HepG2 (cell line): ENCODE data around the gene OSBPL10. TPM values are rescaled to one million over a fixed set of nuclear protein-coding genes. Genes with fewer than 3 reads are reported as not detected.

Experiments
- CCDC6 ChIP-seq: sonication (generic); formaldehyde crosslinking; IDR thresholded peaks from 2 replicates; pipeline ENCODE4 v1.8.1; 2022; ENCODE audit warnings: mild to moderate bottlenecking, missing genetic modification reagents, moderate library complexity
- FOSL2 ChIP-seq: sonication (generic); formaldehyde crosslinking; IDR thresholded peaks from 2 replicates; pipeline ENCODE4 v1.4.0; 2020; ENCODE audit warnings: missing genetic modification reagents
- KLF15 ChIP-seq: sonication (generic); formaldehyde crosslinking; IDR thresholded peaks from 2 replicates; pipeline ENCODE4 v1.8.1; 2023; ENCODE audit warnings: borderline replicate concordance, mild to moderate bottlenecking, inconsistent platforms, missing genetic modification reagents, mixed read lengths
- LCORL ChIP-seq, 2 experiments: fragments of 450-650 bp in 1 of 2; sonication (generic) in 1 of 2; formaldehyde crosslinking in 1 of 2; IDR thresholded peaks; 2 replicates each; pipeline versions ENCODE4 v1.5.0 to v1.6.1; 2017 to 2020; ENCODE audit warnings: antibody characterized with exemption in 1 of 2, missing genetic modification reagents in 1 of 2
- MED1 ChIP-seq: sonication (generic); formaldehyde crosslinking; IDR thresholded peaks from 2 replicates; pipeline ENCODE4 v1.4.0; 2020; ENCODE audit warnings: missing genetic modification reagents
- PHF21A ChIP-seq: sonication (generic); formaldehyde crosslinking; IDR thresholded peaks from 2 replicates; pipeline ENCODE4 v1.5.0; 2020; ENCODE audit warnings: mild to moderate bottlenecking, missing genetic modification reagents
- SOX5 ChIP-seq: IDR thresholded peaks from 2 replicates; pipeline ENCODE4 v1.6.1; 2016; ENCODE audit warnings: borderline replicate concordance
- ZFP62 ChIP-seq: sonication (generic); formaldehyde crosslinking; IDR thresholded peaks from 2 replicates; pipeline ENCODE4 v1.4.0; 2020; ENCODE audit warnings: missing genetic modification reagents
- ZNF292 ChIP-seq: sonication (generic); formaldehyde crosslinking; IDR thresholded peaks from 2 replicates; pipeline ENCODE4 v1.8.1; 2022; ENCODE audit warnings: mild to moderate bottlenecking, low read depth, missing genetic modification reagents, borderline replicate concordance
- polyA plus RNA-seq, 8 experiments: library from polyadenylated mRNA; depleted of rRNA in 3 of 8; stranded (reverse) in 7 of 8; unstranded in 1 of 8; fragments of >200 nt; fragmentation: Illumina TruSeq in 4 of 8; extraction: Trizol in 4 of 8; gene quantifications; 2 replicates each; pipeline versions ENCODE4 v1.2.1 to v1.2.3, GENCODE V29; 2011 to 2016; ENCODE audit warnings: low read depth in 4 of 8, missing spikeins in 1 of 8, mixed read lengths in 1 of 8; ENCODE audit not compliant: insufficient read depth in 1 of 8
- total RNA-seq, 5 experiments: library from RNA; depleted of rRNA; stranded (reverse); fragments of >200 nt; fragmentation: Illumina TruSeq; extraction: Trizol; gene quantifications; 2 replicates each; pipeline ENCODE4 v1.2.3, GENCODE V29; 2016; ENCODE audit warnings: low read depth in 1 of 5
- TF ChIP-seq, protein P1 (sequence below): sonication (generic); formaldehyde crosslinking; IDR thresholded peaks from 2 replicates; pipeline ENCODE4 v1.9.0; 2022; ENCODE audit warnings: low read depth, missing genetic modification reagents
- TF ChIP-seq, protein P2 (sequence below): sonication (generic); formaldehyde crosslinking; conservative IDR thresholded peaks from 2 replicates; pipeline ENCODE4 v1.5.0; 2020; ENCODE audit warnings: missing genetic modification reagents
- TF ChIP-seq, protein P3 (sequence below): IDR thresholded peaks from 2 replicates; pipeline ENCODE4 v1.6.1; 2018; ENCODE audit warnings: missing genetic modification reagents
- TF ChIP-seq, protein P4 (sequence below): sonication (generic); formaldehyde crosslinking; IDR thresholded peaks from 2 replicates; pipeline ENCODE4 v1.5.1; 2020; ENCODE audit warnings: mild to moderate bottlenecking, missing genetic modification reagents, borderline replicate concordance
- TF ChIP-seq, protein P5 (sequence below): IDR thresholded peaks from 2 replicates; pipeline ENCODE4 v1.4.0; 2020; ENCODE audit warnings: mild to moderate bottlenecking, missing genetic modification reagents
- TF ChIP-seq, protein P6 (sequence below): sonication (generic); formaldehyde crosslinking; IDR thresholded peaks from 2 replicates; pipeline ENCODE4 v1.8.1; 2022; ENCODE audit warnings: mild to moderate bottlenecking, missing genetic modification reagents
- TF ChIP-seq, protein P7 (sequence below): sonication (generic); formaldehyde crosslinking; IDR thresholded peaks from 2 replicates; pipeline ENCODE4 v1.4.0; 2020; ENCODE audit warnings: missing genetic modification reagents

The OSBPL10 gene
- total and polyA plus RNA-seq, 2 of the 13 experiments (the other 11 are each of a cell fraction or from before 2014, with no cell fraction given) = 10.3 to 28.6 TPM

DNA sequence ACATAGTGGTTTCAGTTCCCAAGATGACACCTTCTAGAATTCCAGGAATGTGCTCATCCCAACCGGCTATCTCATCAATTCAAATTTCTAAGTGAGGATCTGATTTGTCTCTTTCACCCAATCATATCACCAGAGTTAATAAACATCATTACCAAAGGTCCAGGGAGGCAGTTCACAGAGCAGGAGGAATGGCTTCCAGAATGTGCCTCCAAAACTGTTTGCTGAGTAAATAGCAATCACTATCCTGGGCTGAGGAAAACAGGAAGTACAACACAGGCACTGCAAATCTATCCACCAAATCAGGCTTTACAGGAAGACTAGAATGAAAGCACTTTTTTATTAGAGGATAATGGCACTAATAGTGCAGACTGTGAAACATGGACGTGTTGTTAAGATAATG lies 61.5 kb downstream of the OSBPL10 start (continued):
- 0 out of 2 replicates have a peak, but pooled peaks have one; percentile 9 for TF ChIP-seq FOSL2 (CRISPR knock-in tag)
- TF ChIP-seq, protein P1, sequence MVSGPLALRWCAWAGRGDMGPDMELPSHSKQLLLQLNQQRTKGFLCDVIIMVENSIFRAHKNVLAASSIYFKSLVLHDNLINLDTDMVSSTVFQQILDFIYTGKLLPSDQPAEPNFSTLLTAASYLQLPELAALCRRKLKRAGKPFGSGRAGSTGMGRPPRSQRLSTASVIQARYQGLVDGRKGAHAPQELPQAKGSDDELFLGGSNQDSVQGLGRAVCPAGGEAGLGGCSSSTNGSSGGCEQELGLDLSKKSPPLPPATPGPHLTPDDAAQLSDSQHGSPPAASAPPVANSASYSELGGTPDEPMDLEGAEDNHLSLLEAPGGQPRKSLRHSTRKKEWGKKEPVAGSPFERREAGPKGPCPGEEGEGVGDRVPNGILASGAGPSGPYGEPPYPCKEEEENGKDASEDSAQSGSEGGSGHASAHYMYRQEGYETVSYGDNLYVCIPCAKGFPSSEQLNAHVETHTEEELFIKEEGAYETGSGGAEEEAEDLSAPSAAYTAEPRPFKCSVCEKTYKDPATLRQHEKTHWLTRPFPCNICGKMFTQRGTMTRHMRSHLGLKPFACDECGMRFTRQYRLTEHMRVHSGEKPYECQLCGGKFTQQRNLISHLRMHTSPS = no peak
- peak; percentile 45; the same call in 1 of the 2 replicates for TF ChIP-seq ZNF292 (CRISPR knock-in tag)
- TF ChIP-seq ZFP62 (CRISPR knock-in tag) = no peak
- TF ChIP-seq MED1 (CRISPR knock-in tag) = peak; percentile 84
- 0 out of 2 replicates have a peak, but pooled peaks have one; percentile 23 for TF ChIP-seq PHF21A (CRISPR knock-in tag)
- TF ChIP-seq, protein P2, sequence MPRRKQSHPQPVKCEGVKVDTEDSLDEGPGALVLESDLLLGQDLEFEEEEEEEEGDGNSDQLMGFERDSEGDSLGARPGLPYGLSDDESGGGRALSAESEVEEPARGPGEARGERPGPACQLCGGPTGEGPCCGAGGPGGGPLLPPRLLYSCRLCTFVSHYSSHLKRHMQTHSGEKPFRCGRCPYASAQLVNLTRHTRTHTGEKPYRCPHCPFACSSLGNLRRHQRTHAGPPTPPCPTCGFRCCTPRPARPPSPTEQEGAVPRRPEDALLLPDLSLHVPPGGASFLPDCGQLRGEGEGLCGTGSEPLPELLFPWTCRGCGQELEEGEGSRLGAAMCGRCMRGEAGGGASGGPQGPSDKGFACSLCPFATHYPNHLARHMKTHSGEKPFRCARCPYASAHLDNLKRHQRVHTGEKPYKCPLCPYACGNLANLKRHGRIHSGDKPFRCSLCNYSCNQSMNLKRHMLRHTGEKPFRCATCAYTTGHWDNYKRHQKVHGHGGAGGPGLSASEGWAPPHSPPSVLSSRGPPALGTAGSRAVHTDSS (CRISPR knock-in tag) = no peak
- no peak for TF ChIP-seq LCORL (IDR thresholded peaks at IDR 0.05)
- 0 out of 2 replicates have a peak, but pooled peaks have one; percentile 58 for TF ChIP-seq LCORL (CRISPR knock-in tag; IDR thresholded peaks at IDR 0.05)
- TF ChIP-seq, protein P3, sequence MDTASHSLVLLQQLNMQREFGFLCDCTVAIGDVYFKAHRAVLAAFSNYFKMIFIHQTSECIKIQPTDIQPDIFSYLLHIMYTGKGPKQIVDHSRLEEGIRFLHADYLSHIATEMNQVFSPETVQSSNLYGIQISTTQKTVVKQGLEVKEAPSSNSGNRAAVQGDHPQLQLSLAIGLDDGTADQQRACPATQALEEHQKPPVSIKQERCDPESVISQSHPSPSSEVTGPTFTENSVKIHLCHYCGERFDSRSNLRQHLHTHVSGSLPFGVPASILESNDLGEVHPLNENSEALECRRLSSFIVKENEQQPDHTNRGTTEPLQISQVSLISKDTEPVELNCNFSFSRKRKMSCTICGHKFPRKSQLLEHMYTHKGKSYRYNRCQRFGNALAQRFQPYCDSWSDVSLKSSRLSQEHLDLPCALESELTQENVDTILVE (CRISPR knock-in tag) = peak; percentile 25; the same call in 1 of the 2 replicates
- TF ChIP-seq, protein P4, sequence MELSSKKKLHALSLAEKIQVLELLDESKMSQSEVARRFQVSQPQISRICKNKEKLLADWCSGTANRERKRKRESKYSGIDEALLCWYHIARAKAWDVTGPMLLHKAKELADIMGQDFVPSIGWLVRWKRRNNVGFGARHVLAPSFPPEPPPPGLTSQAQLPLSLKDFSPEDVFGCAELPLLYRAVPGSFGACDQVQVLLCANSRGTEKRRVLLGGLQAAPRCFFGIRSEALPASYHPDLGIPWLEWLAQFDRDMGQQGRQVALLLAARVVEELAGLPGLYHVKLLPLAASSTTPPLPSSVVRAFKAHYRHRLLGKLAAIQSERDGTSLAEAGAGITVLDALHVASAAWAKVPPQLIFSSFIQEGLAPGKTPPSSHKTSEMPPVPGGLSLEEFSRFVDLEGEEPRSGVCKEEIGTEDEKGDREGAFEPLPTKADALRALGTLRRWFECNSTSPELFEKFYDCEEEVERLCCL (CRISPR knock-in tag) = no peak
- TF ChIP-seq, protein P5, sequence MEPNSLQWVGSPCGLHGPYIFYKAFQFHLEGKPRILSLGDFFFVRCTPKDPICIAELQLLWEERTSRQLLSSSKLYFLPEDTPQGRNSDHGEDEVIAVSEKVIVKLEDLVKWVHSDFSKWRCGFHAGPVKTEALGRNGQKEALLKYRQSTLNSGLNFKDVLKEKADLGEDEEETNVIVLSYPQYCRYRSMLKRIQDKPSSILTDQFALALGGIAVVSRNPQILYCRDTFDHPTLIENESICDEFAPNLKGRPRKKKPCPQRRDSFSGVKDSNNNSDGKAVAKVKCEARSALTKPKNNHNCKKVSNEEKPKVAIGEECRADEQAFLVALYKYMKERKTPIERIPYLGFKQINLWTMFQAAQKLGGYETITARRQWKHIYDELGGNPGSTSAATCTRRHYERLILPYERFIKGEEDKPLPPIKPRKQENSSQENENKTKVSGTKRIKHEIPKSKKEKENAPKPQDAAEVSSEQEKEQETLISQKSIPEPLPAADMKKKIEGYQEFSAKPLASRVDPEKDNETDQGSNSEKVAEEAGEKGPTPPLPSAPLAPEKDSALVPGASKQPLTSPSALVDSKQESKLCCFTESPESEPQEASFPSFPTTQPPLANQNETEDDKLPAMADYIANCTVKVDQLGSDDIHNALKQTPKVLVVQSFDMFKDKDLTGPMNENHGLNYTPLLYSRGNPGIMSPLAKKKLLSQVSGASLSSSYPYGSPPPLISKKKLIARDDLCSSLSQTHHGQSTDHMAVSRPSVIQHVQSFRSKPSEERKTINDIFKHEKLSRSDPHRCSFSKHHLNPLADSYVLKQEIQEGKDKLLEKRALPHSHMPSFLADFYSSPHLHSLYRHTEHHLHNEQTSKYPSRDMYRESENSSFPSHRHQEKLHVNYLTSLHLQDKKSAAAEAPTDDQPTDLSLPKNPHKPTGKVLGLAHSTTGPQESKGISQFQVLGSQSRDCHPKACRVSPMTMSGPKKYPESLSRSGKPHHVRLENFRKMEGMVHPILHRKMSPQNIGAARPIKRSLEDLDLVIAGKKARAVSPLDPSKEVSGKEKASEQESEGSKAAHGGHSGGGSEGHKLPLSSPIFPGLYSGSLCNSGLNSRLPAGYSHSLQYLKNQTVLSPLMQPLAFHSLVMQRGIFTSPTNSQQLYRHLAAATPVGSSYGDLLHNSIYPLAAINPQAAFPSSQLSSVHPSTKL = peak; percentile 84
- no peak for TF ChIP-seq KLF15
- TF ChIP-seq, protein P6, sequence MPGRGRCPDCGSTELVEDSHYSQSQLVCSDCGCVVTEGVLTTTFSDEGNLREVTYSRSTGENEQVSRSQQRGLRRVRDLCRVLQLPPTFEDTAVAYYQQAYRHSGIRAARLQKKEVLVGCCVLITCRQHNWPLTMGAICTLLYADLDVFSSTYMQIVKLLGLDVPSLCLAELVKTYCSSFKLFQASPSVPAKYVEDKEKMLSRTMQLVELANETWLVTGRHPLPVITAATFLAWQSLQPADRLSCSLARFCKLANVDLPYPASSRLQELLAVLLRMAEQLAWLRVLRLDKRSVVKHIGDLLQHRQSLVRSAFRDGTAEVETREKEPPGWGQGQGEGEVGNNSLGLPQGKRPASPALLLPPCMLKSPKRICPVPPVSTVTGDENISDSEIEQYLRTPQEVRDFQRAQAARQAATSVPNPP (CRISPR knock-in tag) = no peak
- TF ChIP-seq, protein P7, sequence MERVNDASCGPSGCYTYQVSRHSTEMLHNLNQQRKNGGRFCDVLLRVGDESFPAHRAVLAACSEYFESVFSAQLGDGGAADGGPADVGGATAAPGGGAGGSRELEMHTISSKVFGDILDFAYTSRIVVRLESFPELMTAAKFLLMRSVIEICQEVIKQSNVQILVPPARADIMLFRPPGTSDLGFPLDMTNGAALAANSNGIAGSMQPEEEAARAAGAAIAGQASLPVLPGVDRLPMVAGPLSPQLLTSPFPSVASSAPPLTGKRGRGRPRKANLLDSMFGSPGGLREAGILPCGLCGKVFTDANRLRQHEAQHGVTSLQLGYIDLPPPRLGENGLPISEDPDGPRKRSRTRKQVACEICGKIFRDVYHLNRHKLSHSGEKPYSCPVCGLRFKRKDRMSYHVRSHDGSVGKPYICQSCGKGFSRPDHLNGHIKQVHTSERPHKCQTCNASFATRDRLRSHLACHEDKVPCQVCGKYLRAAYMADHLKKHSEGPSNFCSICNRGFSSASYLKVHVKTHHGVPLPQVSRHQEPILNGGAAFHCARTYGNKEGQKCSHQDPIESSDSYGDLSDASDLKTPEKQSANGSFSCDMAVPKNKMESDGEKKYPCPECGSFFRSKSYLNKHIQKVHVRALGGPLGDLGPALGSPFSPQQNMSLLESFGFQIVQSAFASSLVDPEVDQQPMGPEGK (CRISPR knock-in tag) = no peak
- TF ChIP-seq SOX5 (CRISPR knock-in tag) = peak; percentile 70; the same call in 1 of the 2 replicates
- peak; percentile 44; the same call in 1 of the 2 replicates for TF ChIP-seq CCDC6 (CRISPR knock-in tag)
